OCI-LY1 (cell line): Measurements from ENCODE around the gene ATF7IP2.

Experiments
- EZH2 ChIP-seq: fragments of 200-600 bp; sonication (generic), shearing (Covaris generic); IDR thresholded peaks from 2 replicates; pipeline ENCODE4 v1.8.0; 2017; ENCODE audit warnings: borderline replicate concordance, mixed run types, mild to moderate bottlenecking, antibody characterized with exemption, low read length, moderate library complexity, mixed read lengths
- TF ChIP-seq, protein P1 (sequence below): fragments of 200-600 bp; sonication (generic), shearing (Covaris generic); IDR thresholded peaks from 2 replicates; pipeline ENCODE4 v1.5.1; 2017; ENCODE audit warnings: mild to moderate bottlenecking, antibody characterized with exemption, low read length, moderate library complexity, mixed read lengths

DNA sequence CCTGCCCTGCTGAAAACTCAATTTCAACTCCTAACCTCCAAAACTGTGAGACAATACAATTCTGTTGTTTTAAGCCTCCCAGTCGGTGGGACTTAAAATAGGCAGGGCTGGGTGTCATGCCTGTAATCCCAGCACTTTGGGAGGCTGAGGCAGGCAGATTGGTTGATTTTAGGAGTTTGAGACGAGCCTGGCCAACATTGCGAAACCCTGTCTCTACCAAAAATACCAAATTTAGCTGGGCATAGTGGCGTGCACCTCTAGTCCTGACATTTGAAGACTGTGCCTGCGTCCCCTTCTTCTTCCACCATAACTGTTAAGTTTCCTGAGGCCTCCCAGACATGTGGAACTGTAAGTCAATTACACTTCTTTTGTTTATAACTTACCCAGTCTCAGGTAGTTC lies 36.0 kb upstream of the ATF7IP2 start:
- TF ChIP-seq, protein P1, sequence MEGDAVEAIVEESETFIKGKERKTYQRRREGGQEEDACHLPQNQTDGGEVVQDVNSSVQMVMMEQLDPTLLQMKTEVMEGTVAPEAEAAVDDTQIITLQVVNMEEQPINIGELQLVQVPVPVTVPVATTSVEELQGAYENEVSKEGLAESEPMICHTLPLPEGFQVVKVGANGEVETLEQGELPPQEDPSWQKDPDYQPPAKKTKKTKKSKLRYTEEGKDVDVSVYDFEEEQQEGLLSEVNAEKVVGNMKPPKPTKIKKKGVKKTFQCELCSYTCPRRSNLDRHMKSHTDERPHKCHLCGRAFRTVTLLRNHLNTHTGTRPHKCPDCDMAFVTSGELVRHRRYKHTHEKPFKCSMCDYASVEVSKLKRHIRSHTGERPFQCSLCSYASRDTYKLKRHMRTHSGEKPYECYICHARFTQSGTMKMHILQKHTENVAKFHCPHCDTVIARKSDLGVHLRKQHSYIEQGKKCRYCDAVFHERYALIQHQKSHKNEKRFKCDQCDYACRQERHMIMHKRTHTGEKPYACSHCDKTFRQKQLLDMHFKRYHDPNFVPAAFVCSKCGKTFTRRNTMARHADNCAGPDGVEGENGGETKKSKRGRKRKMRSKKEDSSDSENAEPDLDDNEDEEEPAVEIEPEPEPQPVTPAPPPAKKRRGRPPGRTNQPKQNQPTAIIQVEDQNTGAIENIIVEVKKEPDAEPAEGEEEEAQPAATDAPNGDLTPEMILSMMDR: no peak
- no peak for TF ChIP-seq EZH2
